ENCODE results near the gene ANKRD52. TPM values are rescaled to one million over a fixed set of nuclear protein-coding genes. Genes with fewer than 3 reads are reported as not detected.
A peak's percentile ranks its signal among the peaks of the same experiment; 100 is the strongest.

ANKRD52 gene
- total RNA-seq, 2 donors from 2014 or later, result 46.7 to 50.7 TPM

DNA sequence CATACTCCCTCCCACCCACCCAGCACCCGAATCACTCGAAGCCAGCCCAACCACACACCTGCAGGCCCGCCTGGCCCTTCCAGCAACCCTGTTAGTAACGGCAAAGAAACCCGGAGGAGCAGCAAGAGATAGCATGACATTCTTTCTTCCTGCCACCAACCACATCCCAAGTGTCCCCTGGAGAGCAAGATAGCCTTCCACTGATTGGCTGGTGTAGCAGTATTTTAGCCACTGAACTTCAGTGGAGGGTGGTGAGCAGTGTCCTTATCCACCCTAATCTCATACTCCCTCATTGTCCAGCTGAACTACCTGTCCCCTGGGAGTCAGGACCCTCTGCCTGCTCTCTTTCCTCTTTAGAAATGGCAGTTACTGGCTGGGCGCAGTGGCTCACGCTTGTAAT is 29.1 kb downstream of the ANKRD52 start:
- no peaks in the 10 kb centered on the region for H3K27me3 Mint-ChIP-seq (ENCODE audit: low read depth)
- no peak overlapping the region for H3K4me3 Mint-ChIP-seq
- H3K9me3 Mint-ChIP-seq, result no peaks in the 10 kb centered on the region
- H3K27ac Mint-ChIP-seq, result no peak overlapping the region
- DNase-seq, result no peak
- H3K36me3 Mint-ChIP-seq (ENCODE audit: insufficient read depth in 2 of 2), result peaks cover 0 to 6% of the 10 kb centered on the region in 2 donors
- ATAC-seq (replicated peaks in 1 of 2), result no peak
- H3K4me1 Mint-ChIP-seq (ENCODE audit: low read depth), result peaks cover 18% of the 10 kb centered on the region

DNA sequence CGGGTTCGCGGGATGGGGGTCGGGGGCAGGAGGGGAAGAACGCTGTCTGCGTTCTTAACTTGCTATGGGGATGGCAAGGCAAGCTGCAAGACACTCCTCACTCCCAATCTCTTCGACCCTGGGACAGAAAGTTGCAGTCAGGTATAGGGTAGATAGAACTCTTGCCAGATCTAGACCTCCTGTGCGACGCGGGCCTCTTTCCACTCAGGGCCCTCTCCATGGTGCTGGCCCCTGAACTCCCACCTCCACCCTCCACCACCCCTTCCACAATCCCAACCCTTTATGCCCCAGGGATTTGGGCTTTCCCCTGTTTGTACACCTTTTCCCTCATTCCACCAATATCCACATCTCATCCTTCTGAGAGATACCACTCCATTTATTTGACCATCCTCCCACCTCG is 33.2 kb downstream of the ANKRD52 start:
- DNase-seq (no peak), ATAC-seq (replicated peaks in 1 of 2) (no peak)
- Mint-ChIP-seq H3K4me3 (peak overlapping the region; percentile 91 to 100), H3K36me3 (ENCODE audit: insufficient read depth in 2 of 2) (peaks cover 5 to 10% of the 10 kb centered on the region in 2 donors), H3K27ac (peak overlapping the region; percentile 84), H3K9me3 (no peaks in the 10 kb centered on the region), H3K27me3 (ENCODE audit: low read depth) (no peaks in the 10 kb centered on the region), H3K4me1 (ENCODE audit: low read depth) (peaks cover 46% of the 10 kb centered on the region)

DNA sequence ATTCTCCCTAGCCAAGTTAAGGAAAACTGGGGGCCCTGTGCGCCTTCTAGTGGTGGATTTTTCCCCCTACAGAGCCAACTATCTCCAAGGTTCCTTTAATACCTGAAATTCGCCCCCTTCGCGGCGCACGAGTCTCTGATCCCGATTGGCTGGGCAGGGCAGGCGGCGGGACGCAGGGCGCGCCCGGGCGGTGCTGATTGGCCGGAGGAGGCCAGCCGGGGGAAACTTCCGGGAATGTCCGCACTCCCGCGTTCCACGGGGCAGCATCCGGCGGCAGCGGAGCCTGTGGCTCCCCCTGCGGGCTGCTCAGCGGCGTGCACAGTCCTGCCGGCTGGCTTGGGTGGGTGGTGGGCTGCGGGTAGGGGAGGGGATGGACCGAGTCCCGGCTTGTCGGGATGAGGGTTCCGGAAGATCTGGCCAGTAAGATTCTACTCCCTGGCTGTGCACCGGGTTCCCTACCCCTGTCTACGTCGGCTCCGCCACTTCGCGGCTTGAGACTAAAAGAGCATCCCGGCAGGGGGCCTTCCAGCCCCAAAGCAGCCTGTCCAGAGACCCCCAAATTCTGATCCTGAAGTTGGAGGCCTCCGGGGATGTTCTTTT is 34.0 kb downstream of the ANKRD52 start, which contains the start of gene NABP2:
TSS of gene NABP2 (plus strand) at position 241 of the 600 bp plus-strand sequence. CDS start 515 bp downstream, outside the sequence.
- Mint-ChIP-seq H3K4me3 (peak within 1 kb of the TSS; percentile 91 to 100), H3K36me3 (ENCODE audit: insufficient read depth in 2 of 2) (peaks cover 5 to 10% of the 10 kb centered on the region in 2 donors), H3K9me3 (no peaks in the 10 kb centered on the region), H3K27ac (peak within 1 kb of the TSS; percentile 93), H3K27me3 (ENCODE audit: low read depth) (no peaks in the 10 kb centered on the region), H3K4me1 (ENCODE audit: low read depth) (peaks cover 46% of the 10 kb centered on the region)
- peak; percentile 96 to 98 for DNase-seq
- peak; percentile 83 to 86 for ATAC-seq (replicated peaks in 1 of 2)

DNA sequence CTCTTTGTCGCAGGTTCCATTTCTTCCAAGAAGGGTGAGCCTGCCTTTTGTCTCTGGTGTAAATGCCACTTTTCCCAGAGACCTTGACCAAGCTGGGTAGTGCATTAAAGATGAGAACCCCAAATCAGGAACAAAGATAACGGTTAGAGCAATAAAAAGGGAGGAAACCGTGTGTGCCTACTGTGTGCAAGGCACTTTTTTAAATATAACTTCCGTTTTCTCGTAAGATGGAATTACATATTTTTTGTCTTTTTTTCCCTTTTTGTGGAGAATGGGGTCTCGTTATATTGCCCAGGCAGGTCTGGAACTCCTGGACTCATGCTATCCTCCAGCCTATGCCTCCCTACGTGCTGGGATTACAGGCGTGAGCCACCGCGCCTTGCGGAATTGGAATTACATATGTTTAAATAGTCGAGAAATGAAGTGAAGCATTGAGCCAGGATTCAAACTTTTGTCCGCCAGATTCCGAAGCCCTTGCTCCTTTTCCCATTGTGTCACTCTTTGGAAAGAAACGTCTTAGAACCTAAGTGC is 34.5 kb downstream of the ANKRD52 start:
- no peak for DNase-seq
- peak overlapping the region; percentile 91 to 100 for H3K4me3 Mint-ChIP-seq
- H3K27ac Mint-ChIP-seq, result peak overlapping the region; percentile 93
- peaks cover 5 to 10% of the 10 kb centered on the region in 2 donors for H3K36me3 Mint-ChIP-seq (ENCODE audit: insufficient read depth in 2 of 2)
- no peaks in the 10 kb centered on the region for H3K9me3 Mint-ChIP-seq
- ATAC-seq (replicated peaks in 1 of 2), result no peak
- H3K27me3 Mint-ChIP-seq (ENCODE audit: low read depth), result no peaks in the 10 kb centered on the region
- H3K4me1 Mint-ChIP-seq (ENCODE audit: low read depth), result peaks cover 46% of the 10 kb centered on the region

DNA sequence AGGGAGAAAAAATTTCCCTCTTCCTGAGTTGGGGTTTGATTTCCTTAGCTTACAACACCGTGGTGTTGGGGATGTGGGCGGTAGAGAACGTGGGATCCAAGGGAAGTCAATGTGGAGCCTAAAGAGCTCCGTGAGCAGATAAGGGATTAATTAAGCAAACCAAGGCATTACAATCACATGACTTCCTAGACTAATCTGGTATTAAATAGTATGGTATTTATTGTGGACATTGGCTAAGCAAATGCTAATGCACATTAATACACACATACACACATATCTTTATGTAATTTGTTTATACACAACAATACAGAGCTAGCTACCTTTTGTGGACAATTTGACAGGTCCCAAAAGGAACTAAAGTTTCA is 35.7 kb downstream of the ANKRD52 start:
- no peaks in the 10 kb centered on the region for H3K27me3 Mint-ChIP-seq (ENCODE audit: low read depth)
- peak overlapping the region; percentile 99 to 100 for H3K4me3 Mint-ChIP-seq

DNA sequence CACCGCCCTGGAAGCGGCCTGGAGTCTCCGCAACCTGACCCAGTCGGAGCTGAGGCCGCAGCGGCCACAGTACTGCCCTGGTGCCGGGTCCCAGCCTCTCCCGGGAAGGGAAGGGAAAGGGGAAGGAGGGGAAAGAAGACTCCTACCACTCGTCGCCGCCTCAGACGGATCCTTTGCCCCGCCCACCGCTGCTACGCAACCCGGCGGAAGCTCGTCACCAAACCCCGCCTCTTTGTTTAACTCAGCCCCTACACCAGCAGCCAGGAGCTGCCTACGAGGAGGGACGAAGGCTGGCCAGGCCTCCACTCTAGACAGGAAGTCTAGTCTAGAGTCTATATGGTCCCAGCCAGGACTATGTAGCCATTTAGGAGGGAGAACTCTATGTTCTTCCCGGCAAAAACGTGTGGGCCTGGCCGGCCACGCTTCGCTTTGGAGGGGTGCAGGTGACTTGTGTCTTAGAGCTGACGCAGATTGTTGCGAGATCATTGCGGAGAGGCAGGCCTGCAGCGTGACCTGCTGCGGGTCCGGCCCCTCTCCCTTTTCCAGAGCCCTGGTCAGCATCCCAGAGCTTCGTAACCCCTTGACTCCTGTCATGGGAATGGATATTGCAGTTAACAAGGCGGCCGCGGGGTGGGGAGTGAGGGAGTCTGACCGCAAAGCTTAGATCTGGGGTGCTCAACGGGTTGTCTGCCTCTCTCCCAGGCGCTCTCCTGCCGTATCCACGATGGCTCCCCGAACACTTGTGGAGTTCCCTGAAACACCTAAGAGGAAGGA is 36.2 kb downstream of the ANKRD52 start, which contains the start of gene RNF41:
TSS of gene RNF41 (minus strand) at position 166 of the 774 bp plus-strand sequence. CDS start 7,875 bp downstream, outside the sequence.
- peak; percentile 89 to 92 for ATAC-seq (replicated peaks in 1 of 2)
- Mint-ChIP-seq H3K36me3 (ENCODE audit: insufficient read depth in 2 of 2) (peaks cover 5 to 7% of the 10 kb centered on the region in 2 donors), H3K9me3 (no peaks in the 10 kb centered on the region), H3K27ac (peak within 1 kb of the TSS; percentile 97), H3K4me3 (peak within 1 kb of the TSS; percentile 99 to 100), H3K4me1 (ENCODE audit: low read depth) (peaks cover 46% of the 10 kb centered on the region), H3K27me3 (ENCODE audit: low read depth) (no peaks in the 10 kb centered on the region)
- peak; percentile 94 to 95 for DNase-seq

More for the DNA sequence above, 35.7 kb downstream of the ANKRD52 start:
- ATAC-seq (replicated peaks in 1 of 2), result no peak
- Mint-ChIP-seq H3K36me3 (ENCODE audit: insufficient read depth in 2 of 2) (peaks cover 5 to 10% of the 10 kb centered on the region in 2 donors), H3K27ac (peak overlapping the region; percentile 97), H3K9me3 (no peaks in the 10 kb centered on the region), H3K4me1 (ENCODE audit: low read depth) (peaks cover 46% of the 10 kb centered on the region)
- DNase-seq, result no peak

DNA sequence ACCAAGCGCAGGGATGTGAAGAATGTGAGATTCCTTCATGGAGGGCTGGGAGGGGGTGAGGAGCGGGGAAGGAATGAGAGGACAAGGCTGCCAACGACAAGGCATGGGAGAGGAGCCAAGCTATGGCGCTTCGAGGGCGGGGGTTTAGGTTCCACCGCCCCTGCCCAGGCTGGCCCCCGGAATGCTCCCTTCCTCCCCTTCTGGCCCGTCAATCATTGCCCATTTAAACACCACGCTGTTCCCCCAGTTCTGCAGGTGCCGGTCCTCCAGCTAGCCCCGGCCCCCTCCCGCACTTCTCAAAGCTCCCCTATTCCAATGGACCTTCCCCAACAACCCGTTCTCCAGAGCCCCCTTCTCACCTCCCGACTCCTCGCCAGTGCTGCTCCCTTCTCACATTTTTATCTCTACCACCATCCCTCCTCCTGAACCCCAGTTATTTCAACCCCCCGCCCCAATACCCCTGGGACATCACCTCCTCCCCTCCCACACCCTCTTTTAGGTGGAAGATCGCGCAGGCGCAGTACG is 36.9 kb downstream of the ANKRD52 start:
- H3K27me3 Mint-ChIP-seq (ENCODE audit: low read depth), result no peaks in the 10 kb centered on the region
- H3K27ac Mint-ChIP-seq, result peak overlapping the region; percentile 97
- peak overlapping the region; percentile 99 to 100 for H3K4me3 Mint-ChIP-seq
- no peaks in the 10 kb centered on the region for H3K9me3 Mint-ChIP-seq
- DNase-seq (peak; percentile 18 to 23), ATAC-seq (replicated peaks in 1 of 2) (peak; percentile 40 to 45)
- H3K36me3 Mint-ChIP-seq (ENCODE audit: insufficient read depth in 2 of 2), result peaks cover 5 to 8% of the 10 kb centered on the region in 2 donors
- peaks cover 46% of the 10 kb centered on the region for H3K4me1 Mint-ChIP-seq (ENCODE audit: low read depth)

DNA sequence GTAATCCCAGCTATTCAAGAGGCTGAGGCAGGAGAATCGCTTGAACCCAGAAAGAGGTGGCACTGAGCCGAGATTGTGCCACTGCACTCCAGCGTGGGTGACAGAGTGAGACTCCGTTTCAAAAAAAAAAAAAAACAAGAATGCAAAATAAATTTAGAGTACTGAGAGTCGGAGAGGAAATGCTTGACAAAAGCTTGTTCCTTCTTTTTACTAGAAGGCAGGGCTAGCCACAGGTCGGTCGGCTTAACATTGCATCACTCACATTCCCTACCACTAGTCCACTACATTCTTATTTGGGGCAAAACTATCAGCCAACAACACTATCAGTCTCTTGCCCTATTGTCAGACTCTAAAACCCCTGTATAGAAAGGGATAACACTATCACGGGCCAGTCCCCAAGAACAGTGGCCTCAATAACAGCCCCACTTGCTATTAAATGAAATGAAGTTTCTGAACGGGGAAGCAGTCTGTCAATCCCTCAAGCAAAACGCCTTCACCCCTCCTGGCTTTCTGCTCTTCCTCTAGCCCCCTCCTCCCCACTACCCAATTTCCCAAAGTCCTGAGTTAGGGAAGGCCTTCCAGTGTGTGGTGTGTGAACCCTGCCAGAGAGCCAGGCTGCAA is 37.5 kb downstream of the ANKRD52 start:
- ATAC-seq (replicated peaks in 1 of 2) (no peak), DNase-seq (no peak)
- H3K27me3 Mint-ChIP-seq (ENCODE audit: low read depth), result no peaks in the 10 kb centered on the region
- H3K4me3 Mint-ChIP-seq, result peak overlapping the region; percentile 99 to 100
- peak overlapping the region; percentile 93 for H3K27ac Mint-ChIP-seq
- peaks cover 42% of the 10 kb centered on the region for H3K4me1 Mint-ChIP-seq (ENCODE audit: low read depth)
- peaks cover 5% of the 10 kb centered on the region in 2 donors for H3K36me3 Mint-ChIP-seq (ENCODE audit: insufficient read depth in 2 of 2)
- H3K9me3 Mint-ChIP-seq, result no peaks in the 10 kb centered on the region

DNA sequence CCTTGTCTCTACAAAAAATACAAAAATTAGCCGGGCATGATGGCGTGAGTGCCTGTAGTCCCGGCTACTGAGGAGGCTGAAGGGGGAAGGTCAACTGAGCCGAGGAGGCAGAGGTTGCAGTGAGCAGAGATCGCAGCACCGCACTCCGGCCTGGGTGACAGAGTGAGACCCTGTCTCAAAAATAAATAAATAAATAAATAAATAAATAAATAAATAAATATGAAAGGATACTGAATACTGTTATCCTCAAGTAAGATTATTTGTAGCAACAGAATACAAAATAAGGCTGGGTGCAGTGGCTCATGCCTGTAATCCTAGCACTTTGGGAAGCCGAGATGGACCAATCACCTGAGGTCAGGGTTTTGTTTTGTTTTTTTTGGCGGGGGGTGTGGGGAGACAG is 38.3 kb downstream of the ANKRD52 start:
- Mint-ChIP-seq H3K36me3 (ENCODE audit: insufficient read depth in 2 of 2) (peaks cover 8 to 11% of the 10 kb centered on the region in 2 donors), H3K4me3 (peak overlapping the region; percentile 22 to 51), H3K9me3 (no peaks in the 10 kb centered on the region), H3K27me3 (ENCODE audit: low read depth) (no peaks in the 10 kb centered on the region), H3K27ac (no peak overlapping the region), H3K4me1 (ENCODE audit: low read depth) (peaks cover 39% of the 10 kb centered on the region)
- DNase-seq, result no peak
- no peak for ATAC-seq (replicated peaks in 1 of 2)

DNA sequence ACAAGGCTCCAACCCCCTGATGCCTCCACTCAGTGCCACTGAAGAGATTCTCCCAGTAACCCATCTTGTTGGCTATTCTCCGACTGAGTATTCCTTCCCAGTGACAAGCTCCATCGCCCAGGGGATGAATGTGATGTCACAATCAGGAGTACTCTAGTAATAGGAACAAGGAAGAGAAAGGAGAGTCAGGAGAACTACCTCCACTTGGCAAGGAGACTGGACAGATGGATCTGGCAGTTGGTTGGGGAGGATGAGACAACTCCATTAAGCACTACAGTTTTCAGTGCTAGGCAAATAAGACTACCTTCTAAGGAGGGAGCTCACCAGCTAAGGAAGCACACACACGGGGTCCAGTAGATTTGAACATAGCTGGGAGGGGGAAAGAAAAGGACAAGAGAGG is 41.7 kb downstream of the ANKRD52 start:
- peaks cover 11 to 20% of the 10 kb centered on the region in 2 donors for H3K36me3 Mint-ChIP-seq (ENCODE audit: insufficient read depth in 2 of 2)
- DNase-seq (no peak), ATAC-seq (replicated peaks in 1 of 2) (no peak)
- no peak overlapping the region for H3K4me3 Mint-ChIP-seq
- H3K9me3 Mint-ChIP-seq, result no peaks in the 10 kb centered on the region
- no peaks in the 10 kb centered on the region for H3K27me3 Mint-ChIP-seq (ENCODE audit: low read depth)
- peaks cover 19% of the 10 kb centered on the region for H3K4me1 Mint-ChIP-seq (ENCODE audit: low read depth)
- H3K27ac Mint-ChIP-seq, result no peak overlapping the region

DNA sequence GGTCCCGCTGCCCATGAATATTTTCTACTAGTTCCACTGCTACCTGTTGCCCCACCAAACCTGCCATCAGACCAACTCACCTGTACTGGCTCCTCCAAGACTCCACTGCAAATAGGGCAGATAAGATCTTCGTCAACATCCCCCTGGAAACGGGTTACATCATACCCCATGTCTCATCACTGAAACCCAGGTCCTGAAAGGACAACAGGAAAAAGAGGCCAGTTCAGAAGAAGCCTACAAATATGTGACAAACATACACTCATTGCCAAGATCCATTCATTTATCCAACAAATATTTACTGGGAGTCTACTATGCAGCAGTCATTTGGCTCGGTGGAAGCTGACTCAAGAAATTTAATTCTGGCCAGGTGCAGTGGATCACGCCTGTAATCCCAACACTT is 44.3 kb downstream of the ANKRD52 start:
- Mint-ChIP-seq H3K9me3 (no peaks in the 10 kb centered on the region), H3K27ac (no peak overlapping the region), H3K27me3 (ENCODE audit: low read depth) (no peaks in the 10 kb centered on the region), H3K4me1 (ENCODE audit: low read depth) (peaks cover 12% of the 10 kb centered on the region), H3K36me3 (ENCODE audit: insufficient read depth in 2 of 2) (peaks cover 10 to 27% of the 10 kb centered on the region in 2 donors), H3K4me3 (no peak overlapping the region)
- no peak for DNase-seq
- ATAC-seq (replicated peaks in 1 of 2), result no peak

DNA sequence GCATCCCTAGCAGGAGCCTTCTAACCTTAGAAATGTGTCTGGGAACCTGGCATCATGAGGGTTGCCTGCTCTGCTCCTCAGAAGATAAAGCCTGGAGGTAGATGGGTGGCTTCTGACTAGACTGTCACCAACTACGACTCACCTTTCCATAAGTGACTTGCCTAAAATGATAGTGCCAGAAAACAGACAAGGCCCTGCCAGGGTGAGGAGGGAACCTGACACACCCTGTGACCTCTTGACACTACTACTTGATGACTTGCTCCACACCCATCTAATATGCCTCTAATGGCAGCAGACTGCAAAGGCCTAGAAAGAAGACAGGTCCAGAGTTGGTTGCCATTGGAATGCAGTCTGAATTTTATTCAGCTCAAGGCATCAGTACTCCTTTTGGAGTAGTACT is 45.8 kb downstream of the ANKRD52 start:
- peaks cover 12% of the 10 kb centered on the region for H3K4me1 Mint-ChIP-seq (ENCODE audit: low read depth)
- peaks cover 13 to 33% of the 10 kb centered on the region in 2 donors for H3K36me3 Mint-ChIP-seq (ENCODE audit: insufficient read depth in 2 of 2)
- H3K27me3 Mint-ChIP-seq (ENCODE audit: low read depth), result no peaks in the 10 kb centered on the region
- no peak overlapping the region for H3K27ac Mint-ChIP-seq
- H3K9me3 Mint-ChIP-seq, result no peaks in the 10 kb centered on the region
- no peak for DNase-seq
- H3K4me3 Mint-ChIP-seq, result no peak overlapping the region
- ATAC-seq (replicated peaks in 1 of 2), result peak; percentile 82 to 99
